DMS153 treated with DMSO at 0.1 percent for 48 hours (cell line): ENCODE data around the gene THYN1.
"Not testable (repeated sequence)": the region's sequence is repeated elsewhere in the genome, so short reads cannot be mapped to it uniquely, and the experiment has no call there.

ENCODE experiments used
- DNase-seq: peaks from one replicate; lab custom pipeline; 2025; ENCODE audit not compliant: unreplicated experiment; lab: John Stamatoyannopoulos, UW

THYN1 gene

DNA sequence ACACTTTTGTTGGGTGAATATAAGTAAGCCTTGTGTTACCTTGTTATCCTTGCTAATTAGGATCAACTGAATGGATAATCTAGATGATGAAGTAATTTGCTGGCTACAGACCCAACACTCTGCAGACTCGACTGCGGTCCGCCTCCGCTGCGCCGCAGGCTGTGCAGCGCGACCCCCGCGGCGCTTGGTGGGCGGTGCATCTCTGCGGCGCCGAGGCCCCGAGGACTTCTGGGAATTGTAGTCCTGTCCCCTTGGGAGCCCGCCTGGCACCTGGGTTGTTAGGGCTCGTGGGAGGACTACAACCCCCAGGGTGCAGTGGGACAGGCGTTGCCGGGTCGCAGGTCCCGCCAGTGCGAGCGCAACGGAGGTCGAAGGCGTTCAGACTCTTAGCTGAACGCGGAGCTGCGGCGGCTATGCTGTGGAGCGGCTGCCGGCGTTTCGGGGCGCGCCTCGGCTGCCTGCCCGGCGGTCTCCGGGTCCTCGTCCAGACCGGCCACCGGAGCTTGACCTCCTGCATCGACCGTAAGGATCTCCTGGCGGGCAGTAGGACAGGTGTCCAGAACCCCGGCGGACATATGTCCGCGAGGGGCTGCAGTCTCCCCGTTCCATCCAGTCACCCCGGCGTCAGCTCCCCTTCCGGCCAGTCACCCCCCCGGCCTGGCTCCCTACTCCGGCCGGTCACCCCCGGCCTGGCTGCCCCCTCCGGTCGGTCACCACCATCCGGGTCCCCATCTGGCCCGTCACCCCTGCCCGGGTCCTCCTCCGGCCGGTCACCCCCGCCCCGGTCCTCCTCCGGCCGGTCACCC is at the start of gene THYN1, which contains the start of gene ACAD8:
THYN1 (minus strand) TSS at position 165 of the 806 bp plus-strand sequence. CDS start 470 bp downstream, outside the sequence.
ACAD8 (plus strand) TSS at position 381 of the 806 bp plus-strand sequence; CDS start at position 414, 33 bp downstream.
- peak; percentile 92 for DNase-seq

- DNase-seq, result no peak
Measured at GRCh38 chr11:134294664-134295063, 41.5 kb upstream of the THYN1 start.

- DNase-seq, result no peak
Measured at GRCh38 chr11:134293119-134294113, 40.3 kb upstream of the THYN1 start.

DNA sequence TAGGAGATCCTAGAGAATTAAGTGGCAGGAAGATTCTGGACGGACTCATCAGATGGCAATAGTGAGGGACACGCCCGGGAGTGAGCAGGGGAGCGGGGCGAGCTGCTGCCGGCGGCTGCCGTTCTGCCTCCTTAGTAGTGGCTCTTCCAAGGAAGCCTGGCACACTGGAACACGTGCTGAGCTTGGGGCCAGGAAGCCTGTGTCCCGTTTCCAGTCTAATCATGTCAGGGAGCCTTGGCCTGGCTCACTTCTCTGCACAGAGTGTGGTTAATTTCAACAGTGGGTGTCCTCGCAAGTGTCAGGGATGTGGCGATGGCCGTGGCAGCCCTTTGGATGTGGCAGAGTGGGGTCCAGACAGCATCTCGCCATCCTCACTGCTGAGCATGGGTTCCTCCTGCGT is 39.5 kb upstream of the THYN1 start:
- no peak for DNase-seq

- no peak for DNase-seq
Measured at GRCh38 chr11:134291196-134291595, 38.0 kb upstream of the THYN1 start.

- no peak for DNase-seq
Measured at GRCh38 chr11:134290646-134291045, 37.5 kb upstream of the THYN1 start.

DNA sequence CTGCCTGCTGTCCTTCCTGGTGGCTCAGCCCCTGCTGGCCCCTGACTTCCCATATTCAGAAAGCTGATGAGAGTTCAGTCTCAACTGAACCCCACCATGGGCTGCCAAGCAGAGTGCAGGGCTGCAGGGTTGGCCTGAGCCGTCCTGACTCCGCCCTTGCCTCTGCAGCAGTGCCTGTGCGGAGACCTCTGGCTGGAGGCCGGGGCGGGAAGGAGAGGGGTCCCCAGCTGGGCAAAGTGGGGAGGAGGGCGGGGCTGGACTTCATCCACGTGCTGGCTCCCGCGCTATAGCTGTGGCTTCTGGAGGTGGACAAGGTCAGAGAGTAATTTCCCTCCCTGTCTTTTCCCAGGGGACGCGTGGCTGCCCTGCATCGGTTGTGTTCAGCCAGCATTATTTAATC is 36.6 kb upstream of the THYN1 start:
- DNase-seq, result no peak

- DNase-seq, result no peak
Measured at GRCh38 chr11:134289167-134289566, 36.0 kb upstream of the THYN1 start.

GRCh38 chr11:134288486-134288885 is 35.3 kb upstream of the THYN1 start:
- DNase-seq, result no peak

DNA sequence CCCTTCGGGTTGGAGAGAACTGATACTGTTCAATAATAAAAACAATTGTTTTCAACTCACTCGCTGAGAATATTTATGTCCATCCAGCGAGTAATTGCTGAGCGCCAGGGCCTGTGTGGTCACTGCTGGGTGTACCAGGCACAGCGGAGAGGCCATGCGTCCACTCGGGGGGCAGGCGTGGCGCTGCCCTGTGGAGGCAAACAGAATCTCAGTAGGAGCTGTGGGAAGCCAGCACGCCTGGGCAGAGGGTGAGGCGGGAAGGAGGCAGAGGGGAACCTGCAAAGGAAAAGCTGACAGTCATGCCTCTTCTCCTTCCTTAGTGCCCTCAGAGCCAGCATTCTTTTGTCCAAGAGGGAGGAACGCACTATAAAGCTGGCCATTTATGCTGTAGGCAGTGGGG is 34.4 kb upstream of the THYN1 start:
- DNase-seq, result no peak

DNA sequence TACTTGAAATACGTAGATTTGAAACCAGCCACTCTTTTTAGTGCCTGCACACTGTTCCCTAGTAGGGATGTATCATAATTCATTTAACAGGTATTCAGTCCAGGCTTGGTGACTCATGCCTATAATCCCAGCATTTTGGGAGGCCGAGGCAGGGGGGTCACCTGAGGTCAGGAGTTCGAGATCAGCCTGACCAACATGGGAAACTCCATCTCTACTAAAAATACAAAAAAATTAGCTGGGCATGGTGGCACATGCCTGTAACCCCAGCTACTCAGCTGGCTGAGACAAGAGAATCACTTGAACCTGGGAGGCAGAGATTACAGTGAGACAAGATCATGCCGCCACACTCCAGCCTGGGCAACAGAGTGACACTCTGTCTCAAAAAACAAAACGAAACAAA is 31.2 kb upstream of the THYN1 start:
- not testable (repeated sequence) for DNase-seq

GRCh38 chr11:134283461-134284230 is 30.5 kb upstream of the THYN1 start:
- DNase-seq, result no peak

GRCh38 chr11:134282121-134283045 is 29.2 kb upstream of the THYN1 start:
- DNase-seq, result no peak

GRCh38 chr11:134281635-134282034 is 28.5 kb upstream of the THYN1 start:
- not testable (repeated sequence) for DNase-seq

- DNase-seq, result no peak
Measured at GRCh38 chr11:134278356-134278755, 25.2 kb upstream of the THYN1 start.

DNA sequence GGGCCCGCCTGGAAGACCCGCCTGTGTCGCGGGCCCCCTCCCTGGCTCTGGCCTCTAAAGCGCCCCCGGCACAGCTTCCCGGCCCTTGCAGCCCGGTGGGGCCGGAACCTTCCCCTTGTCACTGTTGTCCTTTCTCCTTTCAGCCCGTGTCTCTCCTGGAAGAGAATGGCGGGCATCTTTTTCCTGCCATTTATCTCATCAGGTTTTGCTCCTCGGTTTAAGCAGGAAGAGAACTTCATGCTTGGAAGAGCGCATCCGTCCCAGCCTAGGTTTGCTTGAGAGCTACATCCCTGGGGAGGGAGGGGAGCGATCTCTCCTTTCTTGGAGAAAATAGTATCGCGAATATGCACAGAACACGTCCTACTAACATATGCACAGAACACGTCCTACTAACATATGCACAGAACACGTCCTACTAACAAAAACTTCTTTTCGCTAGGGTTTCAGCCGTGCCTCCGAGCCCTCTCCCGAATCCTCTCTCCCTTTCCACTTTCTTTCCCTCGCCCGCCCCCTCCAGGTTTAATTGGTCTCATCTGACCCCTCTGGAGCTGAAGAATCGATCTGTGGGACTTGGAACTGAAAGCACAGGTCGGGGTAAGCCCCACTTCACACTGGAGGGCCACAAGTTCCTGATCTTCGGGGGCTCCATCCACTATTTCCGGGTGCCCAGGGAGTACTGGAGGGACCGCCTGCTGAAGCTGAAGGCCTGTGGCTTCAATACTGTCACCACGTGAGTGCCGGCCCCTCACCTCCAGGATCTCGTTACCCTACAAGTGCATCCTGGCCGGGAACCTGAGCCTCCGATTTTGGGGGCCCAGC is 24.2 kb upstream of the THYN1 start:
- no peak for DNase-seq

GRCh38 chr11:134276396-134277182 is 23.4 kb upstream of the THYN1 start:
- no peak for DNase-seq
